MM.1S (cell line): ENCODE results near the gene SLC11A2.

Experiments
- DNase-seq: peaks from one replicate; pipeline ENCODE4 v3.0.0-alpha.2; 2015
- H2AFZ ChIP-seq: fragments of 300-600 bp; sonication (generic); 2 replicates; pipeline ENCODE4 v1.6.0; 2016; ENCODE audit warnings: antibody characterized with exemption, low read length
- H3F3A ChIP-seq: fragments of 300-600 bp; sonication (generic); 2 replicates; pipeline ENCODE4 v1.6.1; 2016; ENCODE audit warnings: mild to moderate bottlenecking, antibody characterized with exemption, low read length, moderate library complexity, mixed read lengths; ENCODE audit not compliant: insufficient read depth
- H3K27ac ChIP-seq: fragments of 300-600 bp; sonication (generic); 2 replicates; pipeline ENCODE4 v1.5.1; 2016; ENCODE audit warnings: mild to moderate bottlenecking, low read length
- H3K27me3 ChIP-seq: fragments of 300-600 bp; sonication (generic); replicated peaks from 2 replicates; pipeline ENCODE4 v1.6.0; 2016; ENCODE audit warnings: low read length; ENCODE audit not compliant: insufficient read depth
- H3K36me3 ChIP-seq: fragments of 300-600 bp; sonication (generic); replicated peaks from 2 replicates; pipeline ENCODE4 v1.6.1; 2016; ENCODE audit warnings: mild to moderate bottlenecking, low read length, mixed read lengths; ENCODE audit not compliant: insufficient read depth
- H3K4me1 ChIP-seq: fragments of 300-600 bp; sonication (generic); 2 replicates; pipeline ENCODE4 v1.6.1; 2016; ENCODE audit warnings: low read length, mixed read lengths
- H3K4me2 ChIP-seq: fragments of 300-600 bp; sonication (generic); 2 replicates; pipeline ENCODE4 v1.6.0; 2016; ENCODE audit warnings: low read depth, low read length
- H3K4me3 ChIP-seq: fragments of 300-600 bp; sonication (generic); 2 replicates; pipeline ENCODE4 v1.5.1; 2016; ENCODE audit warnings: low read length, mixed read lengths
- H3K79me2 ChIP-seq: fragments of 300-600 bp; sonication (generic); 2 replicates; pipeline ENCODE4 v1.6.1; 2016; ENCODE audit warnings: mixed run types, low read length, mixed read lengths
- H3K9ac ChIP-seq: fragments of 300-600 bp; sonication (generic); 2 replicates; pipeline ENCODE4 v1.6.1; 2016; ENCODE audit warnings: low read length, mixed read lengths
- H3K9me2 ChIP-seq: fragments of 300-600 bp; sonication (generic); replicated peaks from 2 replicates; pipeline ENCODE4 v1.6.1; 2016; ENCODE audit warnings: mild to moderate bottlenecking, low read length, mixed read lengths; ENCODE audit not compliant: insufficient read depth
- H3K9me3 ChIP-seq: fragments of 300-600 bp; sonication (generic); replicated peaks from 2 replicates; pipeline ENCODE4 v1.6.1; 2016; ENCODE audit warnings: mild to moderate bottlenecking, low read length, mixed read lengths; ENCODE audit not compliant: insufficient read depth
- H4K20me1 ChIP-seq: fragments of 300-600 bp; sonication (generic); 2 replicates; pipeline ENCODE4 v1.6.1; 2016; ENCODE audit warnings: mild to moderate bottlenecking, low read length, moderate library complexity, mixed read lengths; ENCODE audit not compliant: insufficient read depth
- EZH2 ChIP-seq: fragments of 300-600 bp; sonication (generic); optimal IDR thresholded peaks from 2 replicates; pipeline ENCODE3; 2017; ENCODE audit warnings: low read depth, mild to moderate bottlenecking, antibody characterized with exemption, low read length, mixed read lengths
- EZH2phosphoT487 ChIP-seq: fragments of 300-600 bp; sonication (generic); IDR thresholded peaks from 2 replicates; pipeline ENCODE4 v1.6.1; 2018; ENCODE audit warnings: antibody characterized with exemption, low read length
- TF ChIP-seq, protein P1 (sequence below): fragments of 300-600 bp; sonication (generic); IDR thresholded peaks from 2 replicates; pipeline ENCODE4 v1.5.1; 2016; ENCODE audit warnings: antibody characterized with exemption, low read length, mixed read lengths

SLC11A2 gene

DNA sequence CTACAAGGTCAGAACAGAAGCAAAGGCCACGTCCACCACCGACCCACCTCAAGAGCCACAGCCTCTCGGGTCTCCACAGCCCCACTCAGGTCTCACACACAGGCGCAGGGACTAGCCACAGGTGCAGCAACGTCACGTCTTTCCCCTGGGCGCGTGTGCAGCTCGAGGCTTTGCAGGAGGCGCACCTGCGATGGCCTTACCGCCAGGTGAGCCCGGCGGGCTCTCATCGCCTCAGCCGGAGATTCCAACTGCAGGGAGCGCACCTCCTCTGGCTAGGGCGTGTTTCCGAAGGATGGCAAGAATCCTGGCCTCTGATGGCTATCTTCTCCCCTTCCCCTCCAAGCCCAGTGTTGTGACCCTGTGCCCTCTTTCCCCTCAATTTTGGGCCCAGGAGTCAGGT is 73.7 kb downstream of the SLC11A2 start, which contains the start of gene HIGD1C:
HIGD1C (plus strand) TSS at position 35 of the 400 bp plus-strand sequence. CDS start 1,455 bp downstream, outside the sequence.
- H3K4me2 ChIP-seq: no peak within 1 kb of the TSS
- no peaks in the 10 kb centered on the region for H3K9me2 ChIP-seq
- DNase-seq: no peak
- no peaks in the 10 kb centered on the region for H3K27me3 ChIP-seq
- H3K4me3 ChIP-seq: no peak within 1 kb of the TSS
- H3K79me2 ChIP-seq: no peaks in the 10 kb centered on the region
- no peaks in the 10 kb centered on the region for H4K20me1 ChIP-seq
- no peak within 1 kb of the TSS for H2AFZ ChIP-seq
- no peak for TF ChIP-seq EZH2
- TF ChIP-seq, protein P1, sequence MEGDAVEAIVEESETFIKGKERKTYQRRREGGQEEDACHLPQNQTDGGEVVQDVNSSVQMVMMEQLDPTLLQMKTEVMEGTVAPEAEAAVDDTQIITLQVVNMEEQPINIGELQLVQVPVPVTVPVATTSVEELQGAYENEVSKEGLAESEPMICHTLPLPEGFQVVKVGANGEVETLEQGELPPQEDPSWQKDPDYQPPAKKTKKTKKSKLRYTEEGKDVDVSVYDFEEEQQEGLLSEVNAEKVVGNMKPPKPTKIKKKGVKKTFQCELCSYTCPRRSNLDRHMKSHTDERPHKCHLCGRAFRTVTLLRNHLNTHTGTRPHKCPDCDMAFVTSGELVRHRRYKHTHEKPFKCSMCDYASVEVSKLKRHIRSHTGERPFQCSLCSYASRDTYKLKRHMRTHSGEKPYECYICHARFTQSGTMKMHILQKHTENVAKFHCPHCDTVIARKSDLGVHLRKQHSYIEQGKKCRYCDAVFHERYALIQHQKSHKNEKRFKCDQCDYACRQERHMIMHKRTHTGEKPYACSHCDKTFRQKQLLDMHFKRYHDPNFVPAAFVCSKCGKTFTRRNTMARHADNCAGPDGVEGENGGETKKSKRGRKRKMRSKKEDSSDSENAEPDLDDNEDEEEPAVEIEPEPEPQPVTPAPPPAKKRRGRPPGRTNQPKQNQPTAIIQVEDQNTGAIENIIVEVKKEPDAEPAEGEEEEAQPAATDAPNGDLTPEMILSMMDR: no peak
- no peak for TF ChIP-seq EZH2phosphoT487
- H3K27ac ChIP-seq: no peak within 1 kb of the TSS
- no peaks in the 10 kb centered on the region for H3F3A ChIP-seq
- no peaks in the 10 kb centered on the region for H3K36me3 ChIP-seq
- H3K9me3 ChIP-seq: no peaks in the 10 kb centered on the region
- H3K9ac ChIP-seq: no peak within 1 kb of the TSS
- H3K4me1 ChIP-seq: peaks cover 7% of the 10 kb centered on the region

DNA sequence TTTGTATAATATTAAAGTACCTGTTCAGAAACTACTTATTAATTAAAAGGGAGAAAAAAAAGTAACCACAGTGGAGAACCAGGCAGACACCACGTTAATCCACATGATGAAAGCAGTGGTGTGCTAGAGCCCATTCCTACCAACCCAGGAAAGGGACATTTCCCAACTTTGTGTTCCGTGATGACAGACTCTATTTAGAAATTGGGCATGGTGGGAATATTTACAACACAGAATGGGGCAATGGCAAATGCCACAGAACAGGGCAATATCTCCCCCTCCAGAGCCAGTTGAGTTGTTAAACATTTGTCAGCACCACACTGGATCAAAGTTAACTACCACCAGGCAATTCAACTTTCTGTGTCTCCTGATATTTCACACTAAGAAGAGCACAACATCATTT is 75.1 kb downstream of the SLC11A2 start:
- Histone ChIP-seq H3K9ac (no peak overlapping the region), H4K20me1 (no peaks in the 10 kb centered on the region)
- DNase-seq: no peak

DNA sequence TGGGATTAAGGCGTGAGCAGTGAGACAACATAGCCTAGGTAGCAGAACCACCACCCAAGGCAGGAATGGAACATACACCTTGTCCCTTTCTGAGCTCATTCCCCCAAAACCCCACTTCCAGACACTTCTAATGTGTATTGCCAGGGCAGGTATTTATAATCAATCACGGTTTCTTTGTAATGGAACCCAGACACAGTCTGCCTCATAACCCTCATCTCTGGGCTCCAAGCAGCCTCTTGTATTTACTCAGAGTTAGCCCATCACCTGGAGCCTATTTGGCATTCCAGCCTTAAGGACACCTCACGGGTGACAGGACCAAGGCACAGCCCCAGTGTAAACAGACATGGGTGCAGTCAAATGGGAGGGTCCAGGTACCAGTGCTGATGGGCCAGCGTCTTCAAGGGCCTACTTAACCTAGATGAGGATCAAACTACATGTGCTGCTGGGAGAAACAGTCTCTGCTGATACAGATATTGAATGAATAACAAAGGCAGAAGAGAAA is 76.3 kb downstream of the SLC11A2 start:
- Histone ChIP-seq H3K27me3 (no peaks in the 10 kb centered on the region), H3K9me2 (no peaks in the 10 kb centered on the region), H3K4me3 (no peak overlapping the region), H3K9me3 (no peaks in the 10 kb centered on the region), H3K79me2 (no peaks in the 10 kb centered on the region), H3K36me3 (no peaks in the 10 kb centered on the region), H3K4me2 (no peak overlapping the region), H2AFZ (no peak overlapping the region), H3K4me1 (peaks cover 7% of the 10 kb centered on the region), H3F3A (no peaks in the 10 kb centered on the region), H3K27ac (no peak overlapping the region), H3K9ac (no peak overlapping the region), H4K20me1 (no peaks in the 10 kb centered on the region)
- no peak for TF ChIP-seq EZH2phosphoT487
- no peak for TF ChIP-seq EZH2
- TF ChIP-seq, protein P1: no peak
- no peak for DNase-seq

More for the DNA sequence above, 75.1 kb downstream of the SLC11A2 start:
- Histone ChIP-seq H3K9me2 (no peaks in the 10 kb centered on the region), H2AFZ (no peak overlapping the region), H3K9me3 (no peaks in the 10 kb centered on the region), H3K36me3 (no peaks in the 10 kb centered on the region), H3K79me2 (no peaks in the 10 kb centered on the region), H3K27ac (no peak overlapping the region), H3K27me3 (no peaks in the 10 kb centered on the region), H3K4me2 (no peak overlapping the region), H3K4me1 (peaks cover 7% of the 10 kb centered on the region), H3F3A (no peaks in the 10 kb centered on the region), H3K4me3 (no peak overlapping the region)
- no peak for TF ChIP-seq EZH2phosphoT487

DNA sequence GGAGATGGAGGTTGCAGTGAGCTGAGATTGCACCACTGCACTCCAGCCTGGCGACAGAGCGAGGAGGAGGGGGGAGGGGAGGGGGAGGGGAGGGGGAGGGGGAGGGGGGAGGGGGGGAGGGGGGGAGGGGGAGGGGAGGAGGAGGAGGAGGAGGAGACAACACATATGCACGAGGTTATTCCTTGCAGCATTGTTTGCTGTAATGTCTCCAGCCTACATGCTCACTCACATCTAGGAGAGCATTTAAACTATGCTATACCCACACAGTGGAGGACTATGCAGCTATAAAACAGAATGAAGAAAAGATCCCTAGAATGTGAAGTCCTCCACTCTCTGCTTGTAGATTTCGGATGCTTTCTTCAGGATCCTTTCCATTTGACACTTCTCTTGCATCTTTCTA is 77.4 kb downstream of the SLC11A2 start:
- TF ChIP-seq EZH2phosphoT487 (no peak), EZH2 (no peak)
- TF ChIP-seq, protein P1: no peak
- Histone ChIP-seq H3K79me2 (no peaks in the 10 kb centered on the region), H3K4me3 (no peak overlapping the region), H3K9ac (no peak overlapping the region), H3K9me3 (no peaks in the 10 kb centered on the region), H3F3A (no peaks in the 10 kb centered on the region), H3K4me1 (peaks cover 7% of the 10 kb centered on the region), H3K27ac (no peak overlapping the region), H3K4me2 (no peak overlapping the region), H3K9me2 (no peaks in the 10 kb centered on the region), H2AFZ (no peak overlapping the region), H4K20me1 (no peaks in the 10 kb centered on the region), H3K27me3 (no peaks in the 10 kb centered on the region), H3K36me3 (no peaks in the 10 kb centered on the region)
- no peak for DNase-seq
